ENCODE results near the gene MLIP. TPM values are rescaled to one million over a fixed set of nuclear protein-coding genes. Genes with fewer than 3 reads are reported as not detected.

MLIP gene
- total RNA-seq, 1 experiment from 2014 or later: not detected

DNA sequence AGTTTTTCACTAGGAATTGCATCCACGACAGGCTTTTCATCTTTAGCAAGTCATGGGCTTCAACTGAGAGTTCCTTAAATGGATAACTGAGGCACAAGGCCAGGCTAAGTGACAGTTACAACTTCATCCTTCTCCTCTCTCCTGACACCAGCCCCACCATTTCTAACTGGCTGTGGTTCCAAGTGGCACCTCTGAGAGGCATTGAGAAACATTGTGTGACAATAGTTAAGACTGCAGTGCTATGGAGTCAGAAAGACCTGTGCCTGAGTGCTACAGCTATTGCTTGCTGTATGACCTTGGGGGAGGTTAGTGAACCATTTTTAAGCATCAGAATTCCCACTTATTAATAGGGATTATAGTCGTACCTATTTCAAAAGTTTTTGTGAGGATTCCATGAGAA, 26.2 kb upstream of the MLIP start:
- H3K27me3 ChIP-seq (ENCODE audit: control insufficient read depth, insufficient read depth, low read length): no peaks in the 10 kb centered on the region
- DNase-seq: no peak
- H3K36me3 ChIP-seq (replicated peaks; ENCODE audit: control insufficient read depth, insufficient read depth, low read length): no peaks in the 10 kb centered on the region
- H3K4me3 ChIP-seq (ENCODE audit: insufficient read depth, low read depth, low read length): no peak overlapping the region

DNA sequence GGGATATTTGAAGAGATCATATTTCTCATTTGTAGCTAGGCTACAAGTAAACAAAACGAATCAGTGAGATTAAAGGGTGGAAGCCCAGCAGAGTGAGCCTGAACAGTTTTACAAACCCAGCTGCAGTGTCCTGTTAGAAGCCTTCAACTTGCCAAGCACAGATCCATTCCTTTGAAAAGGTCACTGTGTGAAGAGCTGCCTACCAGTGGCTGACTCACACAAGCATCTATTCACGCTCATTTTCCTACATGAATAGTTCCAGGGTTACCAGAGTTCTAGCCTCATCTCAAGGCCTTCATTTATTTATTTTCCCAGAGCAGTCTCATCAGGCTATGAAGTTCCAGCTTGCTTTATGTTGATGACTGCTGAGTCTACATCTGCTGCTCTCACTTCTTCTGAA, 25.7 kb upstream of the MLIP start:
- DNase-seq: no peak
- Histone ChIP-seq H3K36me3 (replicated peaks; ENCODE audit: control insufficient read depth, insufficient read depth, low read length) (no peaks in the 10 kb centered on the region), H3K27me3 (ENCODE audit: control insufficient read depth, insufficient read depth, low read length) (no peaks in the 10 kb centered on the region), H3K4me3 (ENCODE audit: insufficient read depth, low read depth, low read length) (no peak overlapping the region)

DNA sequence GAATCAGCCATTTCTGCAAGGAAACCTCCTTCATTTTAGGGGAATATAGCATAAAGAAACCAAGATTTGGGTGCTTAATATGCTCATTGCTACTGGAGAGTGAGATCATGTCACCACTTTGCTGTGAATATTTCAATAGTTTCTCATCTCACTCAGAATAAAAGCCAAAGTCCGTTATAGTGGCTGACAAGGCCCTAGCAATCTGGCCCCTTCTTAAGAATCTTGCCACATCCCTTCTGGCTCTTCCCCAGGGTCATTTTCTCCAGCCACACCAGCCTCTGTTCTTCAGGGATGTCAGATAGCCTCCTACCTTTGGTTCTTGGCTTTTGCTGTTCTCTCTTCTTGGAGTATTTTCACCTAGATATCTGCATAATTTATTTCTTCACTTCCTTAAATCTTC, 24.8 kb upstream of the MLIP start:
- no peak for DNase-seq
- H3K36me3 ChIP-seq (replicated peaks; ENCODE audit: control insufficient read depth, insufficient read depth, low read length): no peaks in the 10 kb centered on the region
- H3K27me3 ChIP-seq (ENCODE audit: control insufficient read depth, insufficient read depth, low read length): no peaks in the 10 kb centered on the region
- H3K4me3 ChIP-seq (ENCODE audit: insufficient read depth, low read depth, low read length): no peak overlapping the region

DNA sequence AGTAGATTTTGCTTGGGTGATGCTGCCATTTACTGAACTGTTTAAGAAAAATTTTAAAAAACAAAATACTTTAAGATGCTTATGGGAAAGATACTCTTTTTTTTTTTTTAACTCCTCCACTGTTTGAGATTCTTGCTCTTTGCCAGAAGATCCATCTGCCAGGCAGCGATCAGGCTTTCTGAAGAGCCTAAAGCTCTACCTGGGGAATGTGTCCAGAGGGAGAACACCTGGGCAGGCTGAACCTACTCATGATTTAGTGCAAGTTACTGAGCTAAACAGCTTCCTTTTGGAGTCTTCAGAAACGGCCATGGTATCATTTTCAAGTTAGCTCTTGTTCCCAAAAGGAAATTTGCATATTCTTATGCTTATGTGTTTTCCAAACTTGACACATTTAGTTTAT, 23.5 kb upstream of the MLIP start:
- H3K36me3 ChIP-seq (replicated peaks; ENCODE audit: control insufficient read depth, insufficient read depth, low read length): no peaks in the 10 kb centered on the region
- H3K4me3 ChIP-seq (ENCODE audit: insufficient read depth, low read depth, low read length): no peak overlapping the region
- no peaks in the 10 kb centered on the region for H3K27me3 ChIP-seq (ENCODE audit: control insufficient read depth, insufficient read depth, low read length)
- DNase-seq: no peak

DNA sequence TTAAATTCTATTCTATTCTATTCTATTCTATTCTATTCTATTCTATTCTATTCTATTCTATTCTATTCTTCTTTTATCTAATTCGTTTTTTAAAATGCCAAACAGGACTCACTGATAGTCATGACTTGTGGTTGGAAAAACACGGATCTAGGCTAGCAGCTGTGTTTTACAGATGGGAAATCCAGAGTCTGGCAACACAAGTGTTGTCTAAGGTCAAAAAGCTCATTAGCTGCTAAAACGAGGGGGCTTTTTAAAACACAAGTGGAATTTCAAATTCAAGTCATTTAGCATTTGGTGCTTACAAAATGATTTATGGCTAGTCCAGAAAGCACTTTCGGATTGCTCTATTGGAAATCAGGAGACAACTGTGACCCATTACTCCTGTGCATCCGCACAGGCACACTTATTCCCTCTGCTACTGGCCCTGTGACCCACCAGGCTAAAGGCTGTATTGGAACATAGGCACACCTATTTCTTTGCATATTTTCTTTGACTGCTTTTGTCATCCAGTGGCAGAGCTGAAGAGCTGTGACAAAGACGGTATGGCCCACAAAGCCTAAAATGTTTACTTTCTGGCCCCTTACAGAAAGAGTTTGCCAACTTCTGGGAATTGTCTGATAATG, 17.8 kb upstream of the MLIP start:
- no peaks in the 10 kb centered on the region for H3K36me3 ChIP-seq (replicated peaks; ENCODE audit: control insufficient read depth, insufficient read depth, low read length)
- no peaks in the 10 kb centered on the region for H3K27me3 ChIP-seq (ENCODE audit: control insufficient read depth, insufficient read depth, low read length)
- H3K4me3 ChIP-seq (ENCODE audit: insufficient read depth, low read depth, low read length): no peak overlapping the region
- DNase-seq: no peak

DNA sequence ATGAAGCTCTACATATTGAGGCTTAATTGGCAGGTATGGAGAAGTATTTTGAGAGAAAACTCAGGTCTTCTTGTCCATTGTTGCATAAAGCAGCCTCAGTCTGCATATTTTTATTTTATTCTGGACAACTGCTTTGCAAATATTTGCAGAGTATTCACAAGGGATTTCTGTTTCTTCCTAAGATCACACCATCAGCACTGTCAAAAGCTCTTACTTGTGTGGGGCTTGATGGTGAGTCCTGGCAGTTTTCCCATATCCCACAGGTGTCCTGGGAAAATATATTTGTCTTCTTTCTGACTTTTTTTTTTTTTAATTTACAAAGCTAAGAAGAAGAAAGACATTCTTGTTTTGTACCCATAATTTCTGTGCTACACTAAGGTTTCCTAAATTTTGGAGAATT, 16.9 kb upstream of the MLIP start:
- no peaks in the 10 kb centered on the region for H3K27me3 ChIP-seq (ENCODE audit: control insufficient read depth, insufficient read depth, low read length)
- H3K36me3 ChIP-seq (replicated peaks; ENCODE audit: control insufficient read depth, insufficient read depth, low read length): no peaks in the 10 kb centered on the region
- no peak overlapping the region for H3K4me3 ChIP-seq (ENCODE audit: insufficient read depth, low read depth, low read length)
- no peak for DNase-seq

DNA sequence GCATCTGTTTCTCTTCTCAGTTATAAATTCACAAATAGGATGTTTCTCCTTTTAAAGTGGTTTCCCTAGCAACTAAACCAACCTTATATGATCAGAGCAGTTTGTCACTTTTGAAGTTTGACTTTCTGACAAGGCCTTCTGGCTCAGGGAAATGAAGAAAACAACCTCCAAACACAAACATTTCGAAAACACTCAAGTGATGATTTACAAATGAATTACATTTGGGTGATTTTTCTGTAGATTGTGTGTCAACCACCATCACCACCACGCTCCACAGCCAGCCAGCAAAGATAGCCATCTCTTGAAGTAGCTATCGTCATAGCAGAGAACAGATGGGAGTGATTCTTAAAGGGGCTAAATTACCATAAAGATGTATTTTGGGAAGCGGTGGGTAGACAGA, 16.5 kb upstream of the MLIP start:
- no peak for DNase-seq
- Histone ChIP-seq H3K4me3 (ENCODE audit: insufficient read depth, low read depth, low read length) (no peak overlapping the region), H3K36me3 (replicated peaks; ENCODE audit: control insufficient read depth, insufficient read depth, low read length) (no peaks in the 10 kb centered on the region), H3K27me3 (ENCODE audit: control insufficient read depth, insufficient read depth, low read length) (no peaks in the 10 kb centered on the region)

DNA sequence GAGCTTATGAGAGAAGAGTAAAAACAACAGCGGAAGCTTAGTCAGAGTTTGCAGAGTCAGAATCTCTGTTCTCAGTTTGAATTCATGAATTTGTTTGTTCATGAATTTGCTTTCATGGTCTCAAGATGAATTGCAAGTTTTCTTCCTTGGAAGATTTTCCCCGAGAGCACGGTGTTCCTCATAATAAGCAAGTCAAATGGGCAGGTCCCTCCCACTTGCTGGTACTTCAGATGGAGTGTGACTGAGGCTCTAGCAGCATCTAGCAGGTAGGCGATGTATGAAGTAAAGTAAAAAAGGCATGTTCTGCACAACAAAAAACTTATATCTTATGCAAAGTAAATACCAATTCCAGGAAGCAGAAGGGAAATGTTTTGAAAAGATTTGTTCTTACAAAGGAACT, 15.5 kb upstream of the MLIP start:
- DNase-seq: no peak
- Histone ChIP-seq H3K36me3 (replicated peaks; ENCODE audit: control insufficient read depth, insufficient read depth, low read length) (no peaks in the 10 kb centered on the region), H3K27me3 (ENCODE audit: control insufficient read depth, insufficient read depth, low read length) (no peaks in the 10 kb centered on the region), H3K4me3 (ENCODE audit: insufficient read depth, low read depth, low read length) (no peak overlapping the region)

DNA sequence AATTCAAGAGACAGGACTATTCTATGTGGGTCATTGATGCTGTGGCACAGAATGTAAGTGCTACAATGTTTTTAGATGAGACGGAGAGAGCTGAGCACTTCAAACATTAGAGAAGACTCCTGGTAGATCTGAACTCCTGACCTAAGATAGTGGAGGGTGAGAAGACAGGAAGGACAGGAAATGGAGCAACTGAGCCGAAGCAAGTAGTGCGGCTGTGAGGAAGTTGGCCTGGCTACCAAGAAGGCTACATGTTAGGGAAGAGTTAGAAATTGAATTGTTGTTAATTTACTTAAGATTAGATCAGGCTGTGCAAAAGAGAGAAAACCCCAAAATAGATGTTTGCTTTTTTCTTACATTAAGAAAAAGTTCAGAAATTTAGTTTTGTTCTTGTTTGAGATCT, 14.4 kb upstream of the MLIP start:
- no peak overlapping the region for H3K4me3 ChIP-seq (ENCODE audit: insufficient read depth, low read depth, low read length)
- H3K36me3 ChIP-seq (replicated peaks; ENCODE audit: control insufficient read depth, insufficient read depth, low read length): no peaks in the 10 kb centered on the region
- no peaks in the 10 kb centered on the region for H3K27me3 ChIP-seq (ENCODE audit: control insufficient read depth, insufficient read depth, low read length)
- no peak for DNase-seq

DNA sequence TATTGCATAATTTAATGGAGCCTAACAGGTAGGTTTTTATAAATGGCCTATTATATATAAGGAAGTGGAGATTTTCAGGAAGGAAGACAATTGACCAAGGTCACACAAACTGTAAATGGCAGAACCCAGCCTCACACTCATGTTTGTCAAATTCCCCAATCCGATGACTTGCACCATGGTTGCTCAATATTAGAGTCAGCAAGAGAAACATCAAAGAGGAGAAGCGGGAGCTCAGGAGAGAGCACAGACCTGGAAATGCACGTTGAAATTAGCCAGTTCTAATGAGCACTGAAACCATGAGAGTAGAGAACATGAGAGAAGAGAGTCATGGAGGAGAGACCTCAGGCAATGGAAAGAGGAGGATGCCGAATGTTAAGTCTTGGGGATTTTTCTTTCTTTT, 13.5 kb upstream of the MLIP start:
- Histone ChIP-seq H3K36me3 (replicated peaks; ENCODE audit: control insufficient read depth, insufficient read depth, low read length) (no peaks in the 10 kb centered on the region), H3K27me3 (ENCODE audit: control insufficient read depth, insufficient read depth, low read length) (no peaks in the 10 kb centered on the region), H3K4me3 (ENCODE audit: insufficient read depth, low read depth, low read length) (no peak overlapping the region)
- DNase-seq: no peak

DNA sequence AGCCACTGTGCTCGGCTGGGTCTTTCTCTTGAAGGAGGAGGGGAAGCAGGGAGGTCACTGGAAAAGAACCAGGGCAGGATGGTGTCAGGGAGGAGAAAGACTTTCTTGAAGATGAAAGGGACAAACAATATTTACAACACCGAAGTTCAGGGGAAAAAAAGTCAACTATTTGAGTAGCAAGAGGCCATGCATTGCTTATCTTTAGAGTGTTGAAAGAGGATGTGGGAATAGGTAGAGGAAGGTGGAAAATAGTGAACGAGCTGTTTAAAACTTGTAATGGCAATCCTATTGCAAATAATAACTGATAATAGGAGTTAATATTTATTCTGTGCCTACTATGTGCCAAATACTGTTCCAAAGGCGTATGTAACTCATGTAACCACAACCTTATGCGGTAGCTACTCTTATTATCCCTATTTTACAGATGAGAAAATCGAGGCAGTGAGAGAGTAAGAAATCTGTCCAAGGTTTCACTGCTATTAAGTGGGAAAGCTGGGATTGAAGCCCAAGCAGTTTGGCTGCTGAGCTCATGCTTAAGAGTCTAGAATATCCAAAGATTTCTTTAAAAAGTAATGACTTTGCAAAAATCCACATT, 12.7 kb upstream of the MLIP start:
- H3K36me3 ChIP-seq (replicated peaks; ENCODE audit: control insufficient read depth, insufficient read depth, low read length): no peaks in the 10 kb centered on the region
- H3K27me3 ChIP-seq (ENCODE audit: control insufficient read depth, insufficient read depth, low read length): no peaks in the 10 kb centered on the region
- no peak for DNase-seq
- no peak overlapping the region for H3K4me3 ChIP-seq (ENCODE audit: insufficient read depth, low read depth, low read length)

DNA sequence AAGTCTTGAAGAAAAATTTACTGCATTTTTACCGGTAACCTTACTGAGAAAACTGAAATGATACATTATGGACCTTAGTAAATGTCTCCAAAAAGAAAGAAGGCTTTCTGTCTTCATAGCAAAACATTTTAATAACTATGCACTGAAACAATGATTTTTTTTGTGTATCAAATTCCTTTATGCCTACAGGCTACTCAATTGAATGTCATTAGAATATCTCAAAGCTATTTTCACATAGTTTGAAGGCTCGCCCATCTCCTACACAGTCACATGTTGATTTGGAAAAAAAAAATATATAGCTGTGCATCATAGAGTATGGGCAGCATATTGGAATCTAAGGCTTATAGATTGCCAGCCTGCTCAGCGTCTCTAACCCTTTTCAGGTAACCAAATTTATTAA, 12.0 kb upstream of the MLIP start:
- H3K27me3 ChIP-seq (ENCODE audit: control insufficient read depth, insufficient read depth, low read length): no peaks in the 10 kb centered on the region
- no peak overlapping the region for H3K4me3 ChIP-seq (ENCODE audit: insufficient read depth, low read depth, low read length)

DNA sequence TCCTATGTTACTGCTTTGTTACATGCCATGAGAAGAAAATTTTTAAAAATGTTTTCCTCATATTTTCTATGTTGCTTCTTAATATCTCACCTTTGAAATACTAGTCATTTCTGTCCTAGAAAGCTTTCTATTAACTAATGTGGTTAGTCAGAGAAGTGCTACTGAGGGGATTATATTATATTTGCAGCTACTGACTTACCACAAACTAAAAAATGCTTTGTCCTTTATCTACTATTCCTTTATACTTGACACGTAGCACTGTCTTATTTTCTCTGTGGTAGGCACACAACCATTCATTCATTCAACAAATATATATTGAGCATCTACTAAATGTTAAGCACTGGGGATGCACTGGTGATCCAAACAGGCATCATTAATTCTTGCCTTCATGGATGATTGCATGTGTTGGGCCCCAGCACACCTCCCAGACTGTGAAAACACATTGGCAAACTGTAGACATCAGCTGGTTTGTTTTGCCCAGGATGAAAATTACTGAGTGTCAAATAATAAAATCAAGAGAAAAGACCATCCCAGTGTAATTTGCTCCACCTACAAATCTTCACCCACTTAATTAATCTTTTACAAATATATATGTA, 10.7 kb upstream of the MLIP start:
- Histone ChIP-seq H3K4me3 (ENCODE audit: insufficient read depth, low read depth, low read length) (no peak overlapping the region), H3K27me3 (ENCODE audit: control insufficient read depth, insufficient read depth, low read length) (no peaks in the 10 kb centered on the region), H3K36me3 (replicated peaks; ENCODE audit: control insufficient read depth, insufficient read depth, low read length) (no peaks in the 10 kb centered on the region)
- DNase-seq: no peak

More for the DNA sequence above, 12.0 kb upstream of the MLIP start:
- DNase-seq: no peak
- no peaks in the 10 kb centered on the region for H3K36me3 ChIP-seq (replicated peaks; ENCODE audit: control insufficient read depth, insufficient read depth, low read length)

DNA sequence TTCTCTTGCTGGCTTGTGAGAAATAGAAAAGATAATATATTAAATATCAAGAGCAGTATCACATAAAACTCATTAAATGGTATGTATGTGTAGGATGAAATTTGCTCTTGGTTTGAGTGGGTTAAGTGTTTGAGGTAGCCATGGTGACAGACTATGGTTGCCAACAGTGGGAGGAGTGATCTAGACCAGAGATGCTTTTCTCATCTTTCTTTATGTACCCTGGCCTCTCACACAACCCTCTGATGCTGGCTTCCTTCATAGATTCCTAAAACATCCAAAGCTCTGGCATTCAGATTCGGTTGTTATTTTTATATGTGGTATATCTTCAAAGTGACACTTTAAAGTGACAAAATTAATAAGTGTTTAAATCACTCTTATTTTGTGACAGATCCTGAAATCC, 9.0 kb upstream of the MLIP start:
- no peak overlapping the region for H3K4me3 ChIP-seq (ENCODE audit: insufficient read depth, low read depth, low read length)
- no peak for DNase-seq
- H3K36me3 ChIP-seq (replicated peaks; ENCODE audit: control insufficient read depth, insufficient read depth, low read length): no peaks in the 10 kb centered on the region
- no peaks in the 10 kb centered on the region for H3K27me3 ChIP-seq (ENCODE audit: control insufficient read depth, insufficient read depth, low read length)

DNA sequence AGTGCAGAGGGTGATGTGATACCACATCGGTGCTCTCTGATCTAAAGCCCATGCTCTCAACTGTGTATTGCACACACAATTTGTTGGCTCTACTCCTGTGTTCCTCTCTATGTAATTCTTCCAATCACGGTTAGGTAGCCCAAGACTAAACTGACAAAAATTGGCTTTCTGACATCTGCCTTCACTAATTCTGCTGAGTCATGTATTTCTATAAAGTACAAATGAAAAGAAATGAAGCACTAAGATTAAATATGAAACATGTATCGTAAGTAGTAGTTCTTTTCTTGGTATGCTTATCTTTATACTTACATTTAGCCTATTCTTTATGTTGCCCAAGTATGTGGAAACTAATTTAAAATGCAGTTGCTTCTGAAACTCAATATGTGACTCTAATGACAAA, 7.7 kb upstream of the MLIP start:
- H3K27me3 ChIP-seq (ENCODE audit: control insufficient read depth, insufficient read depth, low read length): no peaks in the 10 kb centered on the region
- no peak overlapping the region for H3K4me3 ChIP-seq (ENCODE audit: insufficient read depth, low read depth, low read length)
- no peak for DNase-seq
- H3K36me3 ChIP-seq (replicated peaks; ENCODE audit: control insufficient read depth, insufficient read depth, low read length): no peaks in the 10 kb centered on the region
